IPS-15b (cell line): ENCODE data around the gene BAHCC1.

Source experiments
- H3K27me3 ChIP-seq: one replicate; pipeline ENCODE4 v1.6.1; 2013; ENCODE audit warnings: low read length; ENCODE audit not compliant: control insufficient read depth, insufficient read depth
- H3K36me3 ChIP-seq: one replicate; pipeline ENCODE4 v1.6.1; 2013; ENCODE audit warnings: low read length; ENCODE audit not compliant: control insufficient read depth, insufficient read depth
- H3K4me1 ChIP-seq: one replicate; pipeline ENCODE4 v1.6.1; 2013; ENCODE audit warnings: mild to moderate bottlenecking, low read length; ENCODE audit not compliant: control insufficient read depth, insufficient read depth
- H3K4me3 ChIP-seq: one replicate; pipeline ENCODE4 v1.5.1; 2013; ENCODE audit warnings: low read depth, low read length
- H3K9ac ChIP-seq: one replicate; pipeline ENCODE4 v1.6.1; 2013; ENCODE audit warnings: low read depth, mild to moderate bottlenecking, low read length
- H3K9me3 ChIP-seq: one replicate; pipeline ENCODE4 v1.6.1; 2013; ENCODE audit warnings: mild to moderate bottlenecking, low read length; ENCODE audit not compliant: control insufficient read depth, insufficient read depth

The BAHCC1 gene

GRCh38 chr17:81371910-81372760, 23.1 kb upstream of the BAHCC1 start:
- H3K36me3 ChIP-seq, result no peaks in the 10 kb centered on the region
- H3K27me3 ChIP-seq, result no peaks in the 10 kb centered on the region
- no peak overlapping the region for H3K9ac ChIP-seq
- no peaks in the 10 kb centered on the region for H3K4me1 ChIP-seq
- no peak overlapping the region for H3K4me3 ChIP-seq
- no peaks in the 10 kb centered on the region for H3K9me3 ChIP-seq

- no peaks in the 10 kb centered on the region for H3K27me3 ChIP-seq
- no peaks in the 10 kb centered on the region for H3K4me1 ChIP-seq
- no peak overlapping the region for H3K9ac ChIP-seq
- no peak overlapping the region for H3K4me3 ChIP-seq
- H3K36me3 ChIP-seq, result no peaks in the 10 kb centered on the region
- no peaks in the 10 kb centered on the region for H3K9me3 ChIP-seq
Measured at GRCh38 chr17:81373536-81374160, 21.6 kb upstream of the BAHCC1 start.

GRCh38 chr17:81374890-81375289, 20.4 kb upstream of the BAHCC1 start:
- Histone ChIP-seq H3K9ac (no peak overlapping the region), H3K9me3 (no peaks in the 10 kb centered on the region), H3K4me3 (no peak overlapping the region), H3K4me1 (no peaks in the 10 kb centered on the region), H3K36me3 (no peaks in the 10 kb centered on the region), H3K27me3 (no peaks in the 10 kb centered on the region)

- H3K36me3 ChIP-seq, result no peaks in the 10 kb centered on the region
- H3K9ac ChIP-seq, result no peak overlapping the region
- no peaks in the 10 kb centered on the region for H3K27me3 ChIP-seq
- H3K4me1 ChIP-seq, result no peaks in the 10 kb centered on the region
- H3K9me3 ChIP-seq, result no peaks in the 10 kb centered on the region
- H3K4me3 ChIP-seq, result no peak overlapping the region
Measured at GRCh38 chr17:81376946-81377714, 18.1 kb upstream of the BAHCC1 start.

- no peaks in the 10 kb centered on the region for H3K36me3 ChIP-seq
- no peaks in the 10 kb centered on the region for H3K4me1 ChIP-seq
- no peak overlapping the region for H3K4me3 ChIP-seq
- H3K27me3 ChIP-seq, result peaks cover 4% of the 10 kb centered on the region
- H3K9me3 ChIP-seq, result no peaks in the 10 kb centered on the region
- H3K9ac ChIP-seq, result no peak overlapping the region
Measured at GRCh38 chr17:81378941-81379511, 16.2 kb upstream of the BAHCC1 start.

GRCh38 chr17:81379523-81379942, 15.7 kb upstream of the BAHCC1 start:
- Histone ChIP-seq H3K9me3 (no peaks in the 10 kb centered on the region), H3K4me1 (no peaks in the 10 kb centered on the region), H3K9ac (no peak overlapping the region), H3K4me3 (no peak overlapping the region), H3K36me3 (no peaks in the 10 kb centered on the region), H3K27me3 (peaks cover 7% of the 10 kb centered on the region)

GRCh38 chr17:81380131-81380530, 15.1 kb upstream of the BAHCC1 start:
- no peak overlapping the region for H3K4me3 ChIP-seq
- no peaks in the 10 kb centered on the region for H3K9me3 ChIP-seq
- H3K9ac ChIP-seq, result no peak overlapping the region
- no peaks in the 10 kb centered on the region for H3K36me3 ChIP-seq
- peaks cover 11% of the 10 kb centered on the region for H3K27me3 ChIP-seq
- H3K4me1 ChIP-seq, result no peaks in the 10 kb centered on the region

GRCh38 chr17:81380666-81381518, 14.4 kb upstream of the BAHCC1 start:
- H3K36me3 ChIP-seq, result no peaks in the 10 kb centered on the region
- H3K4me3 ChIP-seq, result no peak overlapping the region
- H3K9me3 ChIP-seq, result no peaks in the 10 kb centered on the region
- H3K9ac ChIP-seq, result no peak overlapping the region
- H3K27me3 ChIP-seq, result peaks cover 19% of the 10 kb centered on the region
- no peaks in the 10 kb centered on the region for H3K4me1 ChIP-seq

GRCh38 chr17:81381632-81382577, 13.4 kb upstream of the BAHCC1 start:
- no peak overlapping the region for H3K4me3 ChIP-seq
- H3K27me3 ChIP-seq, result peaks cover 25% of the 10 kb centered on the region
- no peaks in the 10 kb centered on the region for H3K9me3 ChIP-seq
- no peaks in the 10 kb centered on the region for H3K4me1 ChIP-seq
- H3K36me3 ChIP-seq, result no peaks in the 10 kb centered on the region
- H3K9ac ChIP-seq, result no peak overlapping the region

- no peak overlapping the region for H3K4me3 ChIP-seq
- H3K4me1 ChIP-seq, result no peaks in the 10 kb centered on the region
Measured at GRCh38 chr17:81382851-81383250, 12.4 kb upstream of the BAHCC1 start.

More at GRCh38 chr17:81382851-81383250, 12.4 kb upstream of the BAHCC1 start:
- H3K27me3 ChIP-seq, result peaks cover 34% of the 10 kb centered on the region
- H3K9me3 ChIP-seq, result no peaks in the 10 kb centered on the region
- no peak overlapping the region for H3K9ac ChIP-seq
- no peaks in the 10 kb centered on the region for H3K36me3 ChIP-seq
